HG02588 (cell line): ENCODE data around the gene RASGRF2.

Experiments
- ATAC-seq: cut with Tn5 transposase; IDR thresholded peaks from one replicate; pipeline ENCODE4 v1.9.1; 2021; ENCODE audit warnings: mild to moderate bottlenecking, moderate library complexity; ENCODE audit not compliant: unreplicated experiment

RASGRF2 gene

GRCh38 chr5:81192373-81192750 lies 232.2 kb downstream of the RASGRF2 start:
- no peak for ATAC-seq

GRCh38 chr5:81194633-81195334 lies 234.6 kb downstream of the RASGRF2 start:
- ATAC-seq = peak; percentile 85

GRCh38 chr5:81195335-81195929 lies 235.3 kb downstream of the RASGRF2 start:
- ATAC-seq = no peak

GRCh38 chr5:81202655-81203054 lies 242.5 kb downstream of the RASGRF2 start:
- no peak for ATAC-seq

GRCh38 chr5:81203729-81204128 lies 243.6 kb downstream of the RASGRF2 start:
- ATAC-seq = no peak

- ATAC-seq = no peak
Measured at GRCh38 chr5:81204205-81204604, 244.0 kb downstream of the RASGRF2 start.

GRCh38 chr5:81205058-81205457 lies 244.9 kb downstream of the RASGRF2 start:
- no peak for ATAC-seq

GRCh38 chr5:81207009-81207408 lies 246.8 kb downstream of the RASGRF2 start:
- ATAC-seq = no peak

GRCh38 chr5:81208904-81209303 lies 248.7 kb downstream of the RASGRF2 start:
- ATAC-seq = no peak

- no peak for ATAC-seq
Measured at GRCh38 chr5:81209386-81209785, 249.2 kb downstream of the RASGRF2 start.

- ATAC-seq = no peak
Measured at GRCh38 chr5:81209869-81210493, 249.8 kb downstream of the RASGRF2 start.

- ATAC-seq = peak; percentile 61
Measured at GRCh38 chr5:81212211-81212751, 252.1 kb downstream of the RASGRF2 start.

GRCh38 chr5:81213070-81213469 lies 252.9 kb downstream of the RASGRF2 start:
- no peak for ATAC-seq

GRCh38 chr5:81214848-81215247 lies 254.7 kb downstream of the RASGRF2 start:
- no peak for ATAC-seq

GRCh38 chr5:81216152-81216551 lies 256.0 kb downstream of the RASGRF2 start:
- ATAC-seq = no peak

GRCh38 chr5:81219389-81219788 lies 259.2 kb downstream of the RASGRF2 start:
- no peak for ATAC-seq

GRCh38 chr5:81222285-81222684 lies 262.1 kb downstream of the RASGRF2 start:
- ATAC-seq = no peak

GRCh38 chr5:81225463-81225862 lies 265.3 kb downstream of the RASGRF2 start:
- ATAC-seq = no peak

- ATAC-seq = no peak
Measured at GRCh38 chr5:81226286-81226685, 266.1 kb downstream of the RASGRF2 start.

- ATAC-seq = no peak
Measured at GRCh38 chr5:81226949-81227348, 266.8 kb downstream of the RASGRF2 start.

GRCh38 chr5:81228084-81228483 lies 267.9 kb downstream of the RASGRF2 start:
- no peak for ATAC-seq

- ATAC-seq = no peak
Measured at GRCh38 chr5:81230416-81230815, 270.3 kb downstream of the RASGRF2 start.
